COLO829 (cell line): ENCODE data around the gene HOXC6.
"Not testable (repeated sequence)": the region's sequence is repeated elsewhere in the genome, so short reads cannot be mapped to it uniquely, and the experiment has no call there.

ENCODE experiments used
- DNase-seq: peaks from one replicate; pipeline ENCODE4 v3.0.0; 2012; ENCODE audit warnings: low spot score

Gene HOXC6

DNA sequence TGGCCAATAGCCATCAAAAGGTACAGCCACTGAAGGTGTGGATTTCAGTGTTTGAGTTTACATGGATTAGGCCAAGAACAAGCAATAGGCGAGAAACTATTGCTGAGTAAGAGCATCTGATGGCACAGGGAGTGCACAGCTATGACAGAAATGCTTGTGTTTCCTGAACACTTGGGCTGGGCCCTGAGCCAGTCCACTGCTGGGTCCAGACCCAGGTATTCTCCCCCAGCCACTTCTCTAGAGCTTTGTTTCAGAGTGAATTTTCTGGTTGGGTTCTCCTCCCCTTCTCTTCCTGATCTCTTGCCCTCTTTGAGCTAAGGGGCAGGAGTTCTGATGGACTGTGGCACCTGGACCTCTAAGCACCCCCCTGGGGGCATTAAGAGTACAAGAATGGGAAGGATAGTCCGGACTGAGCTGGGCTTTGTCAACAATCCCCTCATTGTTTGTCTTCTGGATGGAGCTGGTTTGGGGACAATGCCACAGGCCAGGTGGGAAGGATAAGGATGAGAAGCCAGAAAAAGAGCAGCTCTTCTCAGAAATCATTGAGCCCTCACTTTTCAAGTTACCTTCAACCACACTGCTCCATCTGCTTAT lies 13.0 kb downstream of the HOXC6 start:
- no peak for DNase-seq

DNA sequence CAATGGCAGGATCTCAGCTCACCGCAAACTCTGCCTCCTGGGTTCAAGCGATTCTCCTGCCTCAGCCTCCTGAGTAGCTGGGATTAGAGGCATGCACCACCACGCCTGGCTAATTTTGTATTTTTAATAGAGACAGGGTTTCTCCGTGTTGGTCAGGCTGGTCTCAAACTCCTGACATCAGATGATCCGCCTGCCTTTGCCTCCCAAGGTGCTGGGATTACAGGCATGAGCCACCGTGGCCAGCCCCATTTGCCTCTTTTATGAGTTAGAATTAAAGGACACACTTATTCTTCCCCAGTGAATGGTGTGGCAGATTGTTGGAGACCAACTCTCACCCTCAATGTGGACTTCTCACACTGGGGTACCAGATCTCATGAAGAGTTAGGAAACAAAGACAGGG lies 13.8 kb downstream of the HOXC6 start:
- not testable (repeated sequence) for DNase-seq

DNA sequence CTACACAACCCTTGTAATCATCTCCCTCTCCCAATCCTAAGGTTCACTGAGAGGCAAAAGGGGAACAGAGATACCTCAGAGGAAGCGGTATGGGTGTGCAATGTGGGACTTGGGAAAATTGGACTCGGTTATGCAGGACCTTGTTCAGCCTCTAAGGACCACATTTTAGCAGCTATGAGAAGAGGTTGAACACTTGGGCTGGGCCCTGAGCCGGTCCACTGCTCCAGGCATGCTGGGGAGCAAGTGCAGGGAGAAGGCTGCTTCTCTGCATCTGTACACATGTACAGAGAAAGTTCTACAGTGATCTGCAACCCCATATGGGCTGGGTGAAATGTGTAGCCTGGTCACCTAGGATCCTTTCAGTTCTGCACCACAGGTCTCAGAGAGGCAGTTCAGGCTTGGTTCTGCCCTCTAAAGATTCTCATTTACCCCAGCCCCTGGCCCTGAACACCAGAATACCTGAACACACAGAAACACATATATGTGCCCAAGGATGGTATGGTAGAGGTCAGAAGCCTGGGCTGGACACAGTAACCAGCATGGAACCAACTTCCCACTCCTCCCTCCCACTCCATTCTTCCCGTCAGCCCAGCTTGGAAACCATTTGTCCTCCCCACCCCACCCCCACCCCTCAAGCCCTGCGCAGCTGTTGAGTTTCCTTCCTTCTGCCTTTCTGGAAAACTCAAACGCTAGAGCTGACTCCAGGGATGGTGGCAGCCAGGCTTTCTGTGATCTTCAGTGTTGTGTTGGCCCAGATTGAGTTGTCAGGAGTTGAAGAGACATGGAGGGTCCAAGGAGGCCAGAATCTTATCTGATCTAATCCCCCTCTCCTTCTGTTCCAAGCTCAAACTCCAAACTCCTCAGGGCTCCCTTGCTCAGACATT lies 15.0 kb downstream of the HOXC6 start:
- no peak for DNase-seq

DNA sequence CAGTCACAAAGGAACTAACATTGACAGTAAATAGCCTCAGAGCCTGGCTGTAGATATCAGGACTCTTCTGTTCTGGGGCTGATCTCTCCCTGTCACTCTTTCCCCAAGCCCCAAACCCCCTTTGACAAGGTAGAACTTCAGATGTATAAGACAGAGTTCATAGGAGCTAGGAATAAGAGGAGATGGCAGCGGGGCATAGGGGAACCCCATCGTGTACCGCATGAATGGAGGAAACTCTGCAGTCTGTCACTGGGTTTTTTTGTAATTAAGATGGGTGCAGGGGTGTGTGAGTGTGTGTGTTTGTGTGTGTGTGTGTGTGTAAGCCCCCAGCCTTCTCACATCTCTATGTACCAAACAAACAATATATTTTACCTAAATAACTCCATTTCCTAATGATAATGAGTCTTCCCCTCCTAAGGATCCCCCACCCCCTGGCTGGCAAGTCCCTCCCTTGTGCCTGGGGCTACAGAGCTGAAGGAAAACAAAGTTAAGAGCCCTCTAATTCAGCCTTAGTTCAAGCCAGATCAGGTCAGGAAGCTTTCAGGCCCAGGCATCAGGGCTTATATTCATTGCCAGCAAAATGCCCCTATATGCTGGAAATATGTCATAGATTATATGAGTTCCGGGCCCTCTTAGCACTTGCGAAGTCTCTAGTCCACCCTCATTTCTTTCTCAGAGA lies 16.3 kb downstream of the HOXC6 start:
- DNase-seq = no peak

DNA sequence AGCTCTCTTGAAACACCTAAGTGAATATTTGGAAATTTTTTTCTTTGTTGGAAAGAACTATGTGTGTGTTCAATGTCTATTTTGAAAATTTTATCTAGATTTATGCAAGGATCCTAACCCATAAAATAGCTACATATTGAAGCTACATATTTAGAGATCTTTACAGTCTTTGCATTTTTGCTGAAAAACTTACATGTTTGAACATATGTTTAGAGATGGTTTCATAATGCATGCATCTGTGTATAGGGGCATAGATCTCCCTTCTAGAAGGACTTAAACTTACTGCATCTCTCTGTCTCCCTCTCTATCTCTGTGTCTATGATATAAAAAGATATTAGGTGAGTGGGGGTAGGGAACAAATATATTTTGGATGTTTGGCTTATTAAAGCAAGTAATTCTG lies 17.2 kb downstream of the HOXC6 start:
- no peak for DNase-seq

DNA sequence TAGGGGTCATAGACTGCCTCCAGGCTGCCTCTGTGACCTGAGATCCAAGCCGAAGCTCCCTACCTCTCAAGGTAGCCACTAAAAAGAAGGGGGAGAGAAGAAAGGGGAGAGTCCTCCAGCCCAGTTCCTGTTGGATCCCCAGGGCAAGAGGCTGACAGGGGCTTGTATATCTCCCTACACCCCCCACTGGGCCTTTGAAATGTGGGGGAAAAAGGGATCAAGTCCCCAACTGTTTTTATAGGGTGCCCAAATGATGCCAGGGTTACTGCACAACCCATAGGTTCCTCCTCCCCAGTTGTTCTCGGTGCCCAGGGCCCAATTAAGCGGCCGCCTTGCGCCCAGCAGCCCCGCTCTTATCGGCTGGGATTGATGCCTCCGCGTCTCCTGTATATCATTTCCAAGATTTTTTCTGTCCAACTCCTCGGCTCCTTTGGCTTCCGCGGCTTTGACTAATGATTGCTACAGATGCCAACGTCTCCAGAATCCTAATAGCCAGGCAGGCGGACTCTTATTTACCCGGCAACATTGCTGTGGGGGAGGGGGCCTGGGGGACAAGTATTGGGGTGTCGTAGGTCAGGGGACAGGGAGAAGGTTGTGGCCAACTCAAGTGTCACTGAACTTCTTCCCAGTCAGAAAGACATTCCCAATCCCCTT lies 17.8 kb downstream of the HOXC6 start:
- DNase-seq = no peak

- no peak for DNase-seq
Measured at GRCh38 chr12:54046809-54047159, 18.5 kb downstream of the HOXC6 start.

DNA sequence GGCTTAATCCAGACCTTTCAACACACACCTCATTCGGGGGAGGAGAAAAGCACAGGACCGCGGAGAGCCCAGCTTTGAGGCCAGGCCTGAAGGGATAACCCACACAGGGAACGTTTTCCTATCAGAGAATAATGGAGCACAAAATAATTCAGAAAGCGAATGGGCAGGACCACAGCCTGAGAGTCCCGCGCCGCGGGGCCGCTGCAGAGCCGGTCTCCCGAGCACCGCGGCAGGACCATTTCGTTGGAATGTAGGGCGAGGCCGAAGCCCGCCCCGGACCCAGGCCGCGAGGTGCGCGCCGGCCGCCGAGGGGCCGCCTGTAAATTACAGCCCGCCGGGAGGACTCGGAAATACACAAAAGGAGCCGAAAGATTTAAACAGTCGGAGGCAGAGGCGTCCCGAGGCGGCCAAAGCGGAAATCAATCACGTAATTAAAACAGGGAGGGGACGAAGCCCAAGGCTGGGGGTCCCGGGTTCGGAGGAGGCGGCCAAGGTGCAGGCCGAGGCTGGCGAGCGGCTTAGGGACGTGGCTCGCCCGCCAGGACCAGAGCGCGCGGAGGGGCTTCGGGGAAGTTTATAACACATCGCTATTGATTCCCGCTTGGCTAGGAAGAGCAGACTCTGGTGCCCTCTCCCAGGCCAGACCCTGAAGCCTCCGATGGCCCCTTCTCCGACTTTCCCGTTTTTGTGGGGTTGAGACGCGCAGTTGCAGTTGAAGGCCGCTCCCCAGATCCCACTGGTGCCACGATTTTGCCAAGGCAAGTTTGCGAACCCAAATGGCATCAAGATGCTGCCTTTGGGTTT lies 19.1 kb downstream of the HOXC6 start:
- DNase-seq = no peak

DNA sequence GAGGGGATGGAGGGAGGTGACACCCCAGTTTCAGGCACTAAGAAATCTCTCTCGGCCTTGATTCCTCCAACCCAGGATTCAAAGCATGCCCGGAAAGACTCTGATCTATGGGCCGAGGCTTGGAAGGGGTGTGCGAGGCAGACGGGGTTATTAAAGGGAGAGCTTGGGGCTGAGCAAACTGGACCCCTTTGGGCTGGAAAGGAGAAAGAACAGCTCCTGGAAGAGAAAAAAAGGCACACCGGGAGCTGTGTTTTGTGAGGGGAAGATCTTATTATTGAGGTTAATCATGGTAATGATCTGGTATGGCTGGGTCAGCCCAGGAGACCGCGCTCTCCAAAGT lies 19.7 kb downstream of the HOXC6 start:
- no peak for DNase-seq

GRCh38 chr12:54048406-54049093 lies 20.3 kb downstream of the HOXC6 start:
- no peak for DNase-seq

DNA sequence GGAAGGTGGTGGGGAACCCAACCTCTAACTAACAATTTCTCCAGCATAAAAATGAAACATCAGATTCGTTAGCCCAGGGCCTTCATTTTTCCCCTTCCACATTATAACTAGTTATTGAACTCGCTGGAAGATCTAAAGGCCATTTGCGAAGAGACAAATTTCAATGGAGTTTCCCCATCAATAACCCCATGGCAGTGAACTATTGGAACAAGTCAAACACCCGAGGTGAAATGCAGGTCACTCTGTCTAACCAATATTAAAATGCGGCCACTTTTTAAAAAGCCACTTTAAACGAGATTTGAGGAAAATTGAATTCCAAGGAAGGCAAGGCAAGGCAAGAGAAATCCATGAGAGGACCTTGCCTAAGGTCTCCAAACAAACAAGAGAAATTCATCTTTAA lies 20.9 kb downstream of the HOXC6 start:
- DNase-seq = no peak

- DNase-seq = no peak
Measured at GRCh38 chr12:54050482-54050810, 22.2 kb downstream of the HOXC6 start.

- DNase-seq = no peak
Measured at GRCh38 chr12:54051026-54051842, 23.0 kb downstream of the HOXC6 start.

GRCh38 chr12:54051874-54052437 lies 23.7 kb downstream of the HOXC6 start:
- no peak for DNase-seq

- DNase-seq = no peak
Measured at GRCh38 chr12:54052438-54053002, 24.3 kb downstream of the HOXC6 start.

DNA sequence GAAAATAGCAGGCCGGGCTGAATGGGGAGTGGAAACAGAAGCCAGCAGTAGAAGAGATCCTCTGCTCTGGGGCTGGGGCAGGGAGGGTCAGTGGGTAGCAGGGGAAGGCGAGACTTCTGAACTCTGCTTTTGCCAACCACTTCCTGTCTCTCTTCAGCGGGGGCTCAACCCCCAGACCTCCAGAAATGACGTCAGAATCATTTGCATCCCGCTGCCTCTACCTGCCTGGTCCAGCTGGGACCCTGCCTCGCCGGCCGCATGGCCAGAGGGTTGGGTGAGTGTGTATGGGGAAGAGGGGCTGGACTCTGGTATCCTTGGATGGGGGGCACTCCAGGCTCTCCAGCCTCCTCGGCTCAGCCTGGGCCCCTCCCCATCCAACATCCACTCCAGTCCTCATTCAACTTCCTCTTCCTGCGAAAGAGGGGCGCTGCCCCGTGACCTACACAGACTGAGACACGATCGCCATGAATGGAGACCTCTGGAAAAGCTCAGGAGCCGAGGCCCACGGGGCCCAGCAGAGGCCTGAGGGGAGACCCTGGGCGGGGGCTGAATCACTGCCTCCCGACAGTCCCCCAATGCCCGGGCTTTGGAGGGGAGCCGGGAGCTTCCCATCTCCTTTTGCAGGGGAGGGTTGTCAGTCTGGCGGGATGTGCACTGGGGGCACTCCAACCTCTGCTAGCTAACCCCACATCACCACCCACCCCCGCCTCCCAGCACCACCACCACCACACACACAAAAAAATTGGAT lies 24.9 kb downstream of the HOXC6 start:
- no peak for DNase-seq

DNA sequence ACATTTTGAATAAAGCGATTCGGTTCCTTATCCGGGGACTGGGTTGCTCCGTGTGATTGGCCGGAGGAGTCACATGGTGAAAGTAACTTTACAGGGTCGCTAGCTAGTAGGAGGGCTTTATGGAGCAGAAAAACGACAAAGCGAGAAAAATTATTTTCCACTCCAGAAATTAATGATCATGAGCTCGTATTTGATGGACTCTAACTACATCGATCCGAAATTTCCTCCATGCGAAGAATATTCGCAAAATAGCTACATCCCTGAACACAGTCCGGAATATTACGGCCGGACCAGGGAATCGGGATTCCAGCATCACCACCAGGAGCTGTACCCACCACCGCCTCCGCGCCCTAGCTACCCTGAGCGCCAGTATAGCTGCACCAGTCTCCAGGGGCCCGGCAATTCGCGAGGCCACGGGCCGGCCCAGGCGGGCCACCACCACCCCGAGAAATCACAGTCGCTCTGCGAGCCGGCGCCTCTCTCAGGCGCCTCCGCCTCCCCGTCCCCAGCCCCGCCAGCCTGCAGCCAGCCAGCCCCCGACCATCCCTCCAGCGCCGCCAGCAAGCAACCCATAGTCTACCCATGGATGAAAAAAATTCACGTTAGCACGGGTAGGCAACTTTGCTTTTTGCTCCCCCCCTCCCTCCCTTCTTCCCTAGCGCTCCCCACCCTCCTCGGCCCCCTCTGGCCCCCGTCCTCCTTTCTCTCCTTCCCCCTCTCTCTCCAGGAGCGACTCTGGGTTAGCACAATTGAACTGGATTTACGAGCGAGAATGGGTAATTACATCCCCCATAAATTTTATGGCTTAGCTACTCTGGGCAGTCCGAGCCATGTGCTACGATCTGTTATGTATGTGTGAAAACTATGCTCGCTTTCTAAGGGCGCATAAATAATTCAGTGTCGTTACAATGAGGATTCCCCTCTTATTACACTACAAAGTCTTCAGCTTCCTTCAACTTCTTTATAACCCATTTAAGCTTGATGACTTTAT lies 25.8 kb downstream of the HOXC6 start, which contains the start of gene HOXC4:
Gene HOXC4 (plus strand): TSS at position 85 of the 991 bp plus-strand sequence. CDS start 88 bp downstream, at position 173.
- DNase-seq = peak; percentile 80

DNA sequence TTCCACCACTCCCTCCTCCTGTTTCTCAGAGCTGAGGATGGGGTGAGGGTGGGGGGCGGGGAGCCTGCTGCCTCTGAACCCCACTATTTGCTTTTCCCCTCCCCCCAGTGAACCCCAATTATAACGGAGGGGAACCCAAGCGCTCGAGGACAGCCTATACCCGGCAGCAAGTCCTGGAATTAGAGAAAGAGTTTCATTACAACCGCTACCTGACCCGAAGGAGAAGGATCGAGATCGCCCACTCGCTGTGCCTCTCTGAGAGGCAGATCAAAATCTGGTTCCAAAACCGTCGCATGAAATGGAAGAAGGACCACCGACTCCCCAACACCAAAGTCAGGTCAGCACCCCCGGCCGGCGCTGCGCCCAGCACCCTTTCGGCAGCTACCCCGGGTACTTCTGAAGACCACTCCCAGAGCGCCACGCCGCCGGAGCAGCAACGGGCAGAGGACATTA lies 26.5 kb downstream of the HOXC6 start:
- DNase-seq = no peak
